GM23338 (cell line): ENCODE measurements around the gene POLE.

Source experiments
- CREB1 ChIP-seq: fragments of 250-450 bp; sonication (Bioruptor Pico); IDR thresholded peaks from 2 replicates; pipeline ENCODE4 v1.5.0; 2020; ENCODE audit warnings: low read depth, mild to moderate bottlenecking, moderate library complexity
- CTCF ChIP-seq, 2 experiments: fragments of 200-600 bp in 1 of 2; sonication (generic) in 1 of 2; conservative IDR thresholded peaks; 2 replicates each; pipeline versions ENCODE4 v1.5.1 to v1.6.1; 2016 to 2017; ENCODE audit warnings: antibody characterized with exemption in 2 of 2, low read depth in 2 of 2, mild to moderate bottlenecking in 2 of 2, moderate library complexity in 1 of 2
- EZH2 ChIP-seq: fragments of 200-600 bp; sonication (generic); IDR thresholded peaks from one replicate; pipeline ENCODE4 v1.8.0; 2017; ENCODE audit warnings: antibody characterized with exemption, mild to moderate bottlenecking, low read depth; ENCODE audit not compliant: unreplicated experiment
- EZH2phosphoT487 ChIP-seq: fragments of 200-600 bp; sonication (generic); IDR thresholded peaks from one replicate; pipeline ENCODE4 v1.8.1; 2018; ENCODE audit warnings: antibody characterized with exemption; ENCODE audit not compliant: unreplicated experiment
- JUNB ChIP-seq: IDR thresholded peaks from one replicate; pipeline ENCODE4 v1.6.1; 2016; ENCODE audit warnings: antibody characterized with exemption; ENCODE audit not compliant: unreplicated experiment
- NANOG ChIP-seq: IDR thresholded peaks from 2 replicates; pipeline ENCODE4 v1.6.1; 2016; ENCODE audit warnings: antibody characterized with exemption, borderline replicate concordance
- POLR2AphosphoS5 ChIP-seq: IDR thresholded peaks from 2 replicates; pipeline ENCODE4 v1.6.1; 2016; ENCODE audit warnings: antibody characterized with exemption, low read depth
- REST ChIP-seq: IDR thresholded peaks from one replicate; pipeline ENCODE4 v1.6.1; 2018; ENCODE audit warnings: antibody characterized with exemption; ENCODE audit not compliant: unreplicated experiment
- STAT1 ChIP-seq: IDR thresholded peaks from one replicate; pipeline ENCODE4 v1.6.1; 2016; ENCODE audit warnings: antibody characterized with exemption; ENCODE audit not compliant: unreplicated experiment
- ZNF114 ChIP-seq: fragments of 250-450 bp; sonication (Bioruptor Pico); IDR thresholded peaks from 2 replicates; pipeline ENCODE4 v1.5.0; 2020; ENCODE audit warnings: mild to moderate bottlenecking, moderate library complexity

GRCh38 chr12:132724506-132725241, 37.5 kb upstream of the POLE start:
- TF ChIP-seq CTCF (conservative IDR thresholded peaks at IDR 0.05; ENCODE audit: low read depth in 2 of 2) (no peak), POLR2AphosphoS5 (no peak), EZH2 (no peak), REST (no peak), CREB1 (CRISPR knock-in tag) (no peak), EZH2phosphoT487 (no peak), NANOG (no peak), JUNB (no peak), ZNF114 (CRISPR knock-in tag) (no peak), STAT1 (no peak)
